ENCODE results near the gene RPS6KA5. TPM values are rescaled to one million over a fixed set of nuclear protein-coding genes. Genes with fewer than 3 reads are reported as not detected.

Gene RPS6KA5
- total and polyA plus RNA-seq, 9 of the 15 experiments (the other 6 are each of a cell fraction or from before 2014, with no cell fraction given): 0.88 to 7.7 (median 4.7) TPM

- ChIA-PET POLR2A (no interaction called here), CTCF (ENCODE audit: low intra/inter-chr PET ratio) (no interaction called here)
- Histone ChIP-seq H3K27ac (ENCODE audit: extremely low read depth, low read depth, low read length) (no peak overlapping the region), H4K20me1 (replicated peaks; ENCODE audit: control insufficient read depth, insufficient read depth, low read length) (no peaks in the 10 kb centered on the region), H3K9me1 (ENCODE audit: control insufficient read depth, insufficient read depth, low read length) (no peaks in the 10 kb centered on the region), H3K79me2 (ENCODE audit: control insufficient read depth, insufficient read depth, low read length) (no peaks in the 10 kb centered on the region), H3K9me3 (replicated peaks; ENCODE audit: control insufficient read depth, insufficient read depth, low read depth, low read length) (no peaks in the 10 kb centered on the region), H3K4me2 (ENCODE audit: insufficient read depth, low read length) (no peak overlapping the region), H3K27me3 (ENCODE audit: control insufficient read depth in 2 of 2, insufficient read depth in 2 of 2, low read length in 2 of 2) (no peaks in the 10 kb centered on the region), H3K4me3 (no peak overlapping the region), H2AFZ (ENCODE audit: low read depth, low read length) (no peak overlapping the region), H3K4me1 (replicated peaks in 1 of 2; ENCODE audit: control insufficient read depth in 2 of 2, insufficient read depth in 2 of 2, low read length in 2 of 2) (no peaks in the 10 kb centered on the region), H3K36me3 (ENCODE audit: control insufficient read depth, insufficient read depth, low read length) (no peaks in the 10 kb centered on the region), H3K9ac (ENCODE audit: insufficient read depth in 1 of 2, low read depth in 2 of 2, low read length in 2 of 2) (no peak overlapping the region)
- FAIRE-seq (no peak), DNase-seq (ENCODE audit: extremely low read depth in 1 of 4, low spot score in 3 of 4) (no peak), ATAC-seq (no peak)
- BruUV-seq (replicated peaks): no TSS peak
- TF ChIP-seq PTTG1 (tag; IDR thresholded peaks at IDR 0.05; ENCODE audit: low read depth) (no peak), CBX1 (IDR thresholded peaks at IDR 0.05; ENCODE audit: low read depth) (no peak), KLF1 (tag; IDR thresholded peaks at IDR 0.05) (no peak), FOXO4 (CRISPR knock-in tag; IDR thresholded peaks at IDR 0.05) (no peak), KAT2B (IDR thresholded peaks at IDR 0.05; ENCODE audit: low read depth, low read length) (no peak), ETV6 (IDR thresholded peaks at IDR 0.05; ENCODE audit: borderline replicate concordance in 1 of 2, low read depth in 2 of 2, low read length in 1 of 2) (no peak), ETV6 (CRISPR knock-in tag; IDR thresholded peaks at IDR 0.05; ENCODE audit: borderline replicate concordance) (no peak), THRB (CRISPR knock-in tag; conservative IDR thresholded peaks at IDR 0.05) (no peak), ZNF23 (CRISPR knock-in tag; IDR thresholded peaks at IDR 0.05) (no peak), TAL1 (IDR thresholded peaks at IDR 0.05) (no peak), GATAD2A (IDR thresholded peaks at IDR 0.05) (no peak), MCM5 (IDR thresholded peaks at IDR 0.05; ENCODE audit: low read depth) (no peak), DLX4 (CRISPR knock-in tag; IDR thresholded peaks at IDR 0.05) (no peak), ZNF778 (CRISPR knock-in tag; IDR thresholded peaks at IDR 0.05) (no peak), ZC3H11A (IDR thresholded peaks at IDR 0.05; ENCODE audit: low read depth, low read length) (no peak)
- WGBS (ENCODE audit: insufficient coverage, low coverage, missing lambda C conversion rate): 43% methylated on average over 3 of the region's 3 CpGs
- intact Hi-C loops (cut with micrococcal nuclease): no loop called here
- in situ Hi-C loops (cut with MboI): no loop called here
These were observed 70.3 kb downstream of the RPS6KA5 start for GRCh38 chr14:90990141-90990540.
